GM21360 (cell line): ENCODE results near the gene RAB39A.
"Not testable (repeated sequence)": the region's sequence is repeated elsewhere in the genome, so short reads cannot be mapped to it uniquely, and the experiment has no call there.

Experiments
- ATAC-seq: cut with Tn5 transposase; IDR thresholded peaks from one replicate; pipeline ENCODE4 v1.9.1; 2021; ENCODE audit warnings: mild to moderate bottlenecking, moderate library complexity; ENCODE audit not compliant: unreplicated experiment

The RAB39A gene

GRCh38 chr11:107928046-107928766 lies at the start of gene RAB39A:
Gene RAB39A, plus strand, starts transcription at chr11:107928448. Its CDS starts 121 bp downstream, at chr11:107928569.
- peak; percentile 92 for ATAC-seq

GRCh38 chr11:107881471-107881870 lies 46.8 kb upstream of the RAB39A start:
- not testable (repeated sequence) for ATAC-seq

GRCh38 chr11:107882095-107882820 lies 46.0 kb upstream of the RAB39A start:
- ATAC-seq = no peak

GRCh38 chr11:107898270-107898669 lies 30.0 kb upstream of the RAB39A start:
- peak; percentile 72 for ATAC-seq

- no peak for ATAC-seq
Observed at GRCh38 chr11:107908211-107908610, 20.0 kb upstream of the RAB39A start.

- ATAC-seq = not testable (repeated sequence)
Observed at GRCh38 chr11:107912415-107912814, 15.8 kb upstream of the RAB39A start.

DNA sequence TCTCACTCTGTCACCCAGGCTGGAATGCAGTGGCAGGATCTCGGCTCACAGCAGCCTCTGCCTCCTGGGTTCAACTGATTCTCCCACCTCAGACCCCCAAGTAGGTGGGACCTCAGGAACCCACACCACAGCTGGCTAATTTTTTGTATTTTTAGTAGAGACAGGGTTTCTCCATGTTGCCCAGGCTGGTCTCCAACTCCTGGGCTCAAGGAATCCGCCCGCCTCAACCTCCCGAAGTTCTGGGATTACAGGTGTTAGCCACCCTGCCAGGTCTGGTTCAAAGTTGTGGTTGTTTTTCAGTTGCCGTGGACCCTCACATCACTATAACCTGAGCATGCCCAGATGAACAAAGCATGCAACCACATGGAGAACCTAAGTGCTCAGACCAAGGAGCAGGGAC lies 13.0 kb upstream of the RAB39A start:
- ATAC-seq = no peak

GRCh38 chr11:107916671-107917241 lies 11.5 kb upstream of the RAB39A start:
- ATAC-seq = no peak

- ATAC-seq = no peak
Observed at GRCh38 chr11:107921997-107922396, 6.3 kb upstream of the RAB39A start.

GRCh38 chr11:107923519-107923918 lies 4.7 kb upstream of the RAB39A start:
- not testable (repeated sequence) for ATAC-seq

GRCh38 chr11:107924306-107924705 lies 3.9 kb upstream of the RAB39A start:
- no peak for ATAC-seq

GRCh38 chr11:107927559-107927958 lies 689 bp upstream of the RAB39A start:
- ATAC-seq = no peak

- ATAC-seq = peak; percentile 14
Observed at GRCh38 chr11:107928767-107929507, 689 bp downstream of the RAB39A start.

- ATAC-seq = no peak
Observed at GRCh38 chr11:107929611-107930200, 1.5 kb downstream of the RAB39A start.

DNA sequence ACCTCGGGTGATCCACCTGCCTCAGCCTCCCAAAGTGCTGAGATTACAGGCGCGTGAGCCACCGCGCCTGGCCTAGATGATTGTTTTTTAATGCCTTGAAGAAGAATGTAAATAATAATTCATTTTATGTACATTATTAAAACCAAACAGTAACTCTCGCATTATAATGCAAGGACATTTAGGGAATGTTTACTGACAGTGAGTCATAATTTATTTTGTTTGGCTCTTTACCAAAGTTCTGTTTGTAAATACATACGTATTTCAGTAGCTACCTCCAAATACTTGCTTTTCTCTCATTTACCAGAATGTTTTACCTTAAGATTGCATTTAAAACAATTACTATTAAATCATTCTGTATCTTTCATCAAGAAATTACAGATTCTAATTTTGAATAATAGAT lies 3.0 kb downstream of the RAB39A start:
- no peak for ATAC-seq

GRCh38 chr11:107947904-107948303 lies 19.7 kb downstream of the RAB39A start:
- no peak for ATAC-seq

DNA sequence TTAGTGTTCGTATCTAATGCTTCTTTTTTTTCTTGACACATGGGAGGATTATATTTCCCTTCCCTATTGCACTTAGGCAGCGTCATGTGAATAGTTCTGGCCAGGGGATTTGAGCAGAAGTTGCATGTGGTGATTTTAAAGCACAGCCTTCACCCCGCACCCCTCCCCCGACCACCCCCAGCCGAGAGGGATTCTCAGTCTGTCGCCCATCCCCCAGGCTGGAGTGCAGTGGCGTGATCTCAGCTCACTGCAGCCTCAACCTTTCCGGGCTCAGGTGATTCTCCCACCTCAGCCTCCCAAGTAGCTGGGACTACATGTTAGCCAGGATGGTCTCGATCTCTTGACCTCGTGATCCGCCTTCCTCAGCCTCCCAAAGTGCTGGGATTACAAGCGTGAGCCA lies 20.1 kb downstream of the RAB39A start:
- not testable (repeated sequence) for ATAC-seq

- no peak for ATAC-seq
Observed at GRCh38 chr11:107951155-107951554, 22.9 kb downstream of the RAB39A start.

GRCh38 chr11:107953446-107953845 lies 25.2 kb downstream of the RAB39A start:
- ATAC-seq = no peak

DNA sequence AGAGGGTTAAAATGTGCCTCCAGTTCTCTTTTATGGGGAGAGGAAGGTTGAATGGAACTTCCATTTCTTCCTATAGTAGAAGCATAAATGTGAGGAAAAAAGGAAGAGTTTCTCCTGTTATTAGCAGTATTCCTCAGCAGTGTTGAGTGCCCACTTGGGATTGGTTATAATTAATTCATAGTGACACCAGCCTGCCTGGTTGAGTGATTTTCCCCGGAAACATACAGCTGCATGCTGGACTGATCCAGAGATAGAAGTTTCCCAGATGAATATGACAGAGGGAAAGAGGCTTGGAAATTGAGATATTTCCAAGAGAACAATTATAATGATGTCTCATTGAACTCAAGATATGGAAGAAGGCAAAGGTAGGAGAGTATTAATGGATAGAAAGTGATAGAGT lies 28.3 kb downstream of the RAB39A start:
- no peak for ATAC-seq

- peak; percentile 65 for ATAC-seq
Observed at GRCh38 chr11:107957109-107957588, 28.9 kb downstream of the RAB39A start.
